Panc1 (cell line): ENCODE results near the gene FLT3.

Source experiments
- CTCF ChIP-seq: fragments of 450-650 bp; IDR thresholded peaks from 2 replicates; pipeline ENCODE4 v1.5.1; 2017; ENCODE audit warnings: mild to moderate bottlenecking
- REST ChIP-seq, 2 experiments: IDR thresholded peaks; 2 replicates each; pipeline ENCODE4 v1.6.1; 2011 to 2012; ENCODE audit warnings: low read depth in 2 of 2, control low read depth in 1 of 2, low read length in 1 of 2, mild to moderate bottlenecking in 1 of 2, moderate library complexity in 1 of 2; ENCODE audit not compliant: insufficient read depth in 1 of 2

- TF ChIP-seq CTCF = no peak
- TF ChIP-seq REST (IDR thresholded peaks at IDR 0.05; ENCODE audit: insufficient read depth in 1 of 2, low read depth in 2 of 2, low read length in 1 of 2) = no peak
These were observed 37.2 kb upstream of the FLT3 start for GRCh38 chr13:28137596-28137995.
